ENCODE data around the gene NAALADL2. TPM values are rescaled to one million over a fixed set of nuclear protein-coding genes. Genes with fewer than 3 reads are reported as not detected.

Gene NAALADL2
- total RNA-seq, 1 experiment from 2014 or later, result 1.6 TPM

DNA sequence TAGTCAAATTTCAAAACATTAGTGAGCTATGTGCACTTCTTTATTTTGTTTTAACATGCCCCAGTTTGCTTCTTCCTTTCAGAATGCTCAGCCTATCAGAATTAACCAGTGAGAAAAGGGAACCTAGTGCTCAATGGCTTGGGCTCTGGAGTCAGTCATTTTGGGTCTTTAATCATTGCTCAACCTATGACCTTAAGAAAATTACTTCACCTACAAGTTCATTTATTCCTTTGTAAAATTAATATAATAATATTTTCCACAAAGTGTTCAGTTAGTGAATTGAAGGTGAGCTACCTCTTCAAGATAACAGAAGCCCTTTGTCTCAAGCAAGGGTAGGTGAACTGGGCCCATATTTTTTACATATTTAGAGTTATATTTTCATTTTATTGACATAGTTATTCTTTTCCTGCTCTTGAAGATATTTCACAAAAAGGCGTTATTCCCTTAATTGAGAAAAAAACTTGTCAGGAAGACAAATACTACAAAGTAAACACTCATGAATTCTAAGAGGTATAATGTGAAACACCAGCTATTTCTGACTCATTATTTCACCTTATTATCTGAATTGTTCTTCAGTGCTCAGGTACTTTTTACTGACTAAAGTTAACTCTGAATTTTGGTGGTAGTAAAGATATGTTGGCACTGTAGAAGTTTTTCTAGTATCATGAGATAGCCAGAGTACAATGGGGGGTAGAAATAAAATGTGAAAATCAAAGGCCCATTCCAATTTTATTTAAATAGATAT, 415.5 kb downstream of the NAALADL2 start:
- Mint-ChIP-seq H3K4me1 (no peaks in the 10 kb centered on the region), H3K27me3 (ENCODE audit: low read depth) (no peaks in the 10 kb centered on the region), H3K9me3 (no peaks in the 10 kb centered on the region), H3K36me3 (ENCODE audit: insufficient read depth in 1 of 3, low read depth in 3 of 3) (no peaks in the 10 kb centered on the region), H3K27ac (no peak overlapping the region), H3K4me3 (no peak overlapping the region)
- Histone ChIP-seq H2AFZ (ENCODE audit: low read length) (no peak overlapping the region), H3K4me2 (ENCODE audit: insufficient read depth, insufficient read length, low read length) (no peak overlapping the region), H4K8ac (replicated peaks; ENCODE audit: insufficient read length, low read depth, low read length) (no peak overlapping the region), H2BK120ac (ENCODE audit: low read depth, low read length, poor library complexity, severe bottlenecking) (no peak overlapping the region), H4K20me1 (ENCODE audit: control insufficient read depth, insufficient read depth, insufficient read length) (no peaks in the 10 kb centered on the region), H3K4me1 (ENCODE audit: insufficient read depth, low read length) (no peaks in the 10 kb centered on the region), H3K23ac (ENCODE audit: insufficient read length, low read depth, low read length) (no peak overlapping the region), H3K27ac (ENCODE audit: insufficient read length, low read depth, low read length) (no peak overlapping the region), H3K79me2 (ENCODE audit: insufficient read depth, low read length) (no peaks in the 10 kb centered on the region), H3K27me3 (ENCODE audit: insufficient read depth, low read length) (no peaks in the 10 kb centered on the region), H3K9ac (ENCODE audit: extremely low read depth, insufficient read length, low read length) (no peak overlapping the region), H3K56ac (ENCODE audit: insufficient read length, low read depth, low read length) (no peak overlapping the region), H3K79me1 (ENCODE audit: insufficient read depth, low read depth, low read length, poor library complexity, severe bottlenecking) (no peaks in the 10 kb centered on the region), H3K4ac (ENCODE audit: low read depth, low read length) (no peak overlapping the region), H2BK5ac (ENCODE audit: insufficient read length, low read length) (no peak overlapping the region), H3K14ac (ENCODE audit: insufficient read depth, low read length) (no peak overlapping the region), H3T11ph (ENCODE audit: low read length) (no peak overlapping the region), H2BK12ac (ENCODE audit: insufficient read length, low read depth, low read length) (no peak overlapping the region), H3K18ac (ENCODE audit: insufficient read length, low read depth, low read length) (no peak overlapping the region), H3K23me2 (ENCODE audit: insufficient read length, low read depth, low read length, poor library complexity, severe bottlenecking) (no peaks in the 10 kb centered on the region), H2AK5ac (ENCODE audit: insufficient read length, low read length) (no peak overlapping the region), H2BK15ac (ENCODE audit: low read depth, low read length) (no peak overlapping the region), H3K9me3 (ENCODE audit: control insufficient read depth, low read depth, low read length) (no peaks in the 10 kb centered on the region), H4K91ac (ENCODE audit: insufficient read length, low read depth, low read length) (no peak overlapping the region), H4K5ac (ENCODE audit: insufficient read length, low read depth, low read length) (no peak overlapping the region), H2BK20ac (ENCODE audit: low read depth, low read length, poor library complexity, severe bottlenecking) (no peak overlapping the region)
- WGBS (ENCODE audit: extremely low coverage, insufficient read length, low lambda C conversion rate), result no CpG with 5 or more reads among the region's 1 CpG
- TF ChIP-seq, protein P1, sequence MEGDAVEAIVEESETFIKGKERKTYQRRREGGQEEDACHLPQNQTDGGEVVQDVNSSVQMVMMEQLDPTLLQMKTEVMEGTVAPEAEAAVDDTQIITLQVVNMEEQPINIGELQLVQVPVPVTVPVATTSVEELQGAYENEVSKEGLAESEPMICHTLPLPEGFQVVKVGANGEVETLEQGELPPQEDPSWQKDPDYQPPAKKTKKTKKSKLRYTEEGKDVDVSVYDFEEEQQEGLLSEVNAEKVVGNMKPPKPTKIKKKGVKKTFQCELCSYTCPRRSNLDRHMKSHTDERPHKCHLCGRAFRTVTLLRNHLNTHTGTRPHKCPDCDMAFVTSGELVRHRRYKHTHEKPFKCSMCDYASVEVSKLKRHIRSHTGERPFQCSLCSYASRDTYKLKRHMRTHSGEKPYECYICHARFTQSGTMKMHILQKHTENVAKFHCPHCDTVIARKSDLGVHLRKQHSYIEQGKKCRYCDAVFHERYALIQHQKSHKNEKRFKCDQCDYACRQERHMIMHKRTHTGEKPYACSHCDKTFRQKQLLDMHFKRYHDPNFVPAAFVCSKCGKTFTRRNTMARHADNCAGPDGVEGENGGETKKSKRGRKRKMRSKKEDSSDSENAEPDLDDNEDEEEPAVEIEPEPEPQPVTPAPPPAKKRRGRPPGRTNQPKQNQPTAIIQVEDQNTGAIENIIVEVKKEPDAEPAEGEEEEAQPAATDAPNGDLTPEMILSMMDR (conservative IDR thresholded peaks at IDR 0.05), result no peak
- no peak for DNase-seq

All from H9 (cell line).